Occipital lobe (tissue), 2 donors: ENCODE results near the gene MEGF11. TPM values are rescaled to one million over a fixed set of nuclear protein-coding genes. Genes with fewer than 3 reads are reported as not detected.

Experiments used
- DNase-seq: peaks from one replicate; lab custom pipeline; 2025; lab: John Stamatoyannopoulos, UW
- total RNA-seq: library from RNA; depleted of rRNA; stranded (reverse); fragments of >200 nt; gene quantifications from one replicate; pipeline ENCODE4 v1.2.3, GENCODE V29; 2014

Gene MEGF11
- total RNA-seq, 1 donor from 2014 or later: 0.78 TPM

- DNase-seq: no peak
Measured at GRCh38 chr15:66036859-66037258, 216.7 kb downstream of the MEGF11 start.

DNA sequence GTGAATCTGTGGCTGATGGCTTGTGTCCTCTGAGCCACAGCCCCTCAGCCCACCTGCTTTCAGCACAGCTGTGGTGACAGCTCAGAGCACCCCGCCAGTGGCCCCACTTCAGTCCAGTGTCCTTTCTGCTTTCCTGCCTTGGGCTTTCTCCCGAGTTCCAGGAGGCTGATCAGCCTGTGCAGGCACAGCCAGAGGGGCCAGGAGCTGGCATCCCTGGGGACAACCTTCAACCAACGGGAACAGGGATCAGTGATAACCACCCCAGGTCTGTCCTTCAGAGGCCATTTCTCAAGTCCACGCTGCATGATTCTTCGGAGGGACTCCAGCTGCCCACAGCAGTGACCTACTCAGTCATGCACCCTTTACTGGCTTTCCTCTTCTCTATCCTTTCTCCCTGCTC is 217.6 kb downstream of the MEGF11 start:
- DNase-seq: no peak

DNA sequence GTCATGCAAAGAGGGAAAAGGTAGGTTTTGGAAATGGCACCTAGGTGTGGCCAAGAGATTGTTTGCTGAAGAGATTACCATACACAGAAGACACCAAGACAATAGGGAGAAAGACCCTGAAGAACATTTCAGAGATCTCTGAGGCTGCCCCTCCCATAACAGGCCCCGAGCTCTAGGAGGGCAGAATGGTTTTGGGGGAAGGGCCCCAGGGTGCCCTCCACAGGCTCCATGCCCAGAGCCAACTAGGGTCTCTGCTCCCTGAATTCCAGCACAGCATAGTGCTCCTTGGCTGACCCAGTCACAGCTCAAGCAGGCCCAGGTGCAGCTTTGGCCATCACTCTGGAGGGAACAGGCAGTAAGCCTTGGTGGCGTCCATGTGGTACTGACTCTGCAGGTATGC is 220.4 kb downstream of the MEGF11 start:
- DNase-seq: no peak

- DNase-seq: no peak
Measured at GRCh38 chr15:66032006-66032405, 221.5 kb downstream of the MEGF11 start.

GRCh38 chr15:66030650-66031049 is 222.9 kb downstream of the MEGF11 start:
- DNase-seq: no peak

DNA sequence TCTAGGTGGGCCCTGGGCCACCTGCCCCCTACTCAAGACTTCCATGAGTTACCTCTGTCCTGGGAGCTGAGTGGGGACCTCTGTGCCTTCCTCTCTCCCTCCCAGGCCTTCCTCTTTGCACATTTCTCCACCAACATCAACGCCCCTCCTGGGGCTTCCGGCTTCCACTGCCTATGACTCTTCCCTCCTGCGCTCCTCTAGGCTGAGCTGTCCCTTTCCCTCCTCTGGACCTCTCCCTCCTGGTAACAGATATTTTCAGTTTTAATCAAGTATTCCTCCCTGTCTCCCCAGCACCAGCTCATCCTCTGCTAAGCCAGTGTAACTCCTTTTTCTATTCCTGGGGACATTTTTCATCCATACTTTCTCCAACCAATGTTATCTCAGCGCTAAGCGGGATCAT is 223.9 kb downstream of the MEGF11 start:
- no peak for DNase-seq

GRCh38 chr15:66027268-66027805 is 226.2 kb downstream of the MEGF11 start:
- DNase-seq: no peak

- no peak for DNase-seq
Measured at GRCh38 chr15:66025972-66026371, 227.6 kb downstream of the MEGF11 start.

DNA sequence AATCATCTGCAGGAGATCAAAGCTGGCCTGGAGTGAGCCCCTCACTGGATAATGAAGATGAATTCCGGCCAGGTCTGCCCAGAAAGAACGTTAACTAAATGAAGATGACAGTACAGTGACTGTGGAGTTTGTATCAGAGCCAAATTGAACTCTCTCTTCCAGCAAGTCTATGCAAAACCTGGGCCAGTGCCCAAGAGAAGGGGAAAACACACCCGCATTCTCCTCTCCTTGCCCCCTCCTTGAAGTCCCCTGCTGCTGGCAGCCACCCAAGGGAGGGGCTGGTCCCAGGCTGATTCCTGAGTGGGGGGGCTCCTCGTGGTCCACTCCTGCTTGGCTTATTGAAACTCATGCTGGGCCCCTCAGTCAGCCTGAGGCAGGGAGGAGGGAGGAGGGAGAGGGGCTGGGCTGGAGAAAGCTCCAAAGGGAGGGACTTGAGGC is 228.5 kb downstream of the MEGF11 start:
- DNase-seq: no peak

DNA sequence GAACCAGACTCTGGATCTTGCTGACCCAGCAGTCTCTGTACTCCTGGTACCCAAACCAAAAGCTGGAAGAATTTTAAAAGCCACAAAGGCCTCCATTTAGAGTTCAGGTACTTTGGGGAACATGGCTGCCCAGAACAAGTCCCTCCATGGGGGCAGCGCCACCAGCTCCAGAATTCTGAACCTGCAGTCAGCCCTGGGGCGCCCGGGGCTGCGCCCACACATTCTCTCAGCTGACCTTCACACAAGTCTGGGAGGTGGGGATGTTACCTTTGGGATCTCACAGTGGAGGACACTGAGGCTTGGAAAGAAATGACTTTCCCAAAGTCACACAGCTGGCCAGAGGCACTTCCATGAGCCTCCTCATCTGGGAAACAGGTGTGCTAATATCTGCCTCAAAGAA is 229.4 kb downstream of the MEGF11 start:
- DNase-seq: no peak

DNA sequence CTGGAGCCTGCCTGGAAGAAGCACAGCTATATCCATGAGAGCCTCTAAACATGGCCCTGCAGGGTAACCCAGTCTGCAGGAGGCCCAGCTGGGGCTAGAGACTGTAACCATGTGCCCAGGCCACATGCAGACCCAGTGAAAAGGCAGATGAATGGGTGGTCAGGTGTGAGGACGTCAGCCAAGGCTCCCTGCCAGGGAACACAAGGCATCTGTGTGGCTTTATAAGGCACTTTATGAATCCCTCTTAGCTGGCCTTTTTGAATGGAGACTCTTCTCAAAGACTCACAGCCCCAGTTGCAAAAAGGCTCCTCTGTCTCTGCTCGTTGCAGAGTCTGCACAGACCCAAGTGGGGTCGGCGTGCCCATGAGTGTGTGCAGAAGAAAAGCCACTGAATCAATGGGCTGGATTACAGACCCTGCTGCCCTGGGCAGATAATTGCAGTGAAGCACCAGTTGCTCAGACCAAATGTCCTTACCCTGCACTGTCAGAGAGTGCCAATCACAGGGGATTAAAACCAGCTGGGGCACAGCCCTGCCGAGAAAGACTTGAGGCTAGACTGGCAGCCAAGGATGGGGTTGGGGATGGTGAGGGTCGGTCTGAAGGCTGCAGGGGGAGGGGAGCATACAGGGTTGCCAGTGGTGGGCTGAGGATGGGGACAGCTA is 230.1 kb downstream of the MEGF11 start:
- peak; percentile 50 for DNase-seq

GRCh38 chr15:66022163-66022525 is 231.4 kb downstream of the MEGF11 start:
- no peak for DNase-seq

DNA sequence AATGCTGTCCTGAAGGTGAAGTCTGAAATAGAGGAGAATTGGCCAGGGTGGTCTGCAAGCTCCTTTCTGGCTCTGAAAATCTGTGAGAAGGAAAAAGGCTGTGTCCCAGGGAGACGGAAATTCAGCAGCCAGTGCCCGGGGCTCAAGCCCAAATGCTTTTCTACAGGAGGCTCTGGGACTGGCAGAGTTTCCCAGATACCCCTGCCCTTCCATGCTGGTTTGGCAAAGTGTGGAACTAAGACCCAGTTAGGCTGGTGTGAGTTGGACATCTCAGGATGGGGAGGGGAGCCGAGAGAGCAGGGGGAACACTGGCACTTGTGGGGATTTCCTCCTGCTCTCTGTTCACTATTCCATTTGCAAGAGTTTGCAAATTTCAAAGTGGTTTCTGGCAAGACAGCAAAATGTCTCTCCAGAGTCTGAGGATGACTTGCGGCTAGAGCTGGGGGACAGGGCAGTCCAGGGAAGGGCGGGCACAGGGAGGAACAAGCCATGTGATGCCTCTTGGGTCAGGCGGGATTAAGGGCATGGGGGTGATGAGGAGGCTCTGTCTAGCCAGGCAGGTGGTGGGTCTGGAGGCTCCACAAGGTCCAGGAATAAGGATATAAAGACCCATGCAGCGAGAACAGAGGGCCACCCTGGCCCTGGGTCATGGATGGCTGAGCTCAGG is 231.9 kb downstream of the MEGF11 start:
- no peak for DNase-seq

DNA sequence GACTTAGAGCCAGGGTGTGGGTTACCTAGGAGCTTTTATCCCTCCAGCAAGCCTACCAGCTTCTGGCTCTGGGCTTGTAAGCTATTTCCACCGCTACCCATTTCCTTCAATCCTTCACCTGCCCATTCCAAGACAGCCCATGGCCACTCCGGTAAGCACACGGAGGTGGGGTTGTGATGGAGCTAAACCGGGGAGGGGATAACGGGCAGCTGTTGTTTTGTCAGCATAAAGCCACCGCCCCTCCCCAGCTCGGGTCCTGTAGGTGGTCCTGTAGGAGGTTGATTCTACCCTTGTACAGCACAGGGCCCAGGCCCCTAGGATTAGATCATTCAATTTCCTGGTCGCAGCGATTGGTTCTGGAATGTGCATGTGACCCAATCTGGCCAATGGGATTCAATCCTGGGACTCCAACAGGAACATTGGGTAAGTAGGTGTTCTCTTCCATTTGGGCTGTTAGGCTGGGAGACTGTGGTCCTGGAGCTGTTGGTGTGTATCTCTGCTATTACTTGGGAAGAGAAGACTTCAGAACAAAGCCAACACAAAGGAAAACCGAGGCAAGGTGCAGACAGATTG is 233.6 kb downstream of the MEGF11 start:
- DNase-seq: no peak

DNA sequence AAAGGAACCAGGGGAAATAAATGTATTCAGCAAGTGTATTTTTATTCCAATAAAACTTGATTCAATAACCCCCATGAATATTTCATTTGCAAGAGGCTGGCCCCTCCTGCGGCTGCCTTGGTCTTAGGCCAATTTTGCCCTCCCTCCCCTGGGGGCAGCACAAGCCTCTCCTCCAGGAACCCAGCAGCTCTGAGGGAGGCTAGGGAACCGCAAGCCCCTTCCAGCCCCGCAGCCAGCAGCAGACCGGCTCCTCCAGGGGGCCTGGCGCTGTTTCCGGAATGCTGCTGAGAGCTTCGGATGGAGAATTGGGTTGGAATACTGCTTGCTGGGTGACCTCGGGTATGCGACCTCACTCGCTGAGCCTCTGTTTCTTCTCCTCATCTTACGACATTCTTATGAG is 234.2 kb downstream of the MEGF11 start:
- no peak for DNase-seq

GRCh38 chr15:66018488-66018797 is 235.1 kb downstream of the MEGF11 start:
- DNase-seq: no peak

GRCh38 chr15:66017792-66018487 is 235.6 kb downstream of the MEGF11 start:
- DNase-seq: no peak

DNA sequence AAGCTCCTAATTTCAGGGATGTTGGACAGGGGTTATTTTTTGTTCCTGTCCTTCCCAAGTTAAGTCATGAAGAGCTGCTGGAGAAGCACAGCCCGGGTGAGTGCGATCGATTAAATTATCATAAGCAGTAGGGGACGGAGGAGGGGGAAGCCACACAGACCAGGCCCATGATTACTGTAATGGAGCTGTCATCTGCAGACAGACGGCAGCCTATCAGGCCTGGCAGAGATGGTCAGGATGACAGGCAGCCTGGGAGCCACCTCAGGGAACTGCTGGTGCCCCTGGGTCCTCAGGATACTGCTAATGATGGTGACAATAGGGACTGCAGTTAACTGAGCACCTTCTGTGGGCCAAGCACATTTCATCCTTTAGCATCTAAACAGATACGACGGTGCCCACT is 236.6 kb downstream of the MEGF11 start:
- no peak for DNase-seq

DNA sequence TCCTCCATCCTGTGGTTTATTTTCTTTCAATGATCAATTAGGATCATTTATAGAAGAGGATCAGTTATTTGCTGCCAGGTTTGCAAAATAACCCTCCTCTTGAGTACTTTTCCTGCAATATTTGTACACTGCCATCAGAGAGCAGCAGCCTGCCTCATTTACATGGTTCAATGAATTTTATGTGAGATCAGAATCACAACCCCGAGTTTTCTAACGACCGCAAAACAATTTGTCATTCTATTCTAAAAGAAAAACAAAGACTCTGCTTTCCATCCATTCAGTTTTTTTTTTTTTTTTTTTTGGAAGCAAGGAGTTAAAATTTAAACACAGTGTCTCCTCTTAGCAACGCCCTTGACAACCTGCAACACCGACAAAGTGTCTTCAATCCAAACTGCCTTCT is 237.4 kb downstream of the MEGF11 start:
- DNase-seq: no peak

GRCh38 chr15:66014635-66015182 is 238.8 kb downstream of the MEGF11 start:
- DNase-seq: no peak

GRCh38 chr15:66014022-66014421 is 239.5 kb downstream of the MEGF11 start:
- no peak for DNase-seq

- no peak for DNase-seq
Measured at GRCh38 chr15:66008940-66009562, 244.5 kb downstream of the MEGF11 start.
